Stimulated activated CD8-positive, alpha-beta memory T cell treated with anti-CD3 and anti-CD28 coated beads, Interleukin-2, amount 100 ng/mL, for 48 hours (primary cell): Measurements from ENCODE around the gene ARFGEF2.
"Not testable (repeated sequence)": the region's sequence is repeated elsewhere in the genome, so short reads cannot be mapped to it uniquely, and the experiment has no call there.

Experiments used
- DNase-seq, 2 donors: peaks; one replicate each; pipeline ENCODE4 v3.0.0-alpha.2; 2020; ENCODE audit warnings: low read depth in 2 of 2

Gene ARFGEF2

GRCh38 chr20:49063279-49063678 is 141.8 kb downstream of the ARFGEF2 start:
- DNase-seq: no peak

GRCh38 chr20:49074521-49074920 is 153.0 kb downstream of the ARFGEF2 start:
- no peak for DNase-seq

- no peak for DNase-seq
Measured at GRCh38 chr20:49078310-49078709, 156.8 kb downstream of the ARFGEF2 start.

- DNase-seq: not testable (repeated sequence)
Measured at GRCh38 chr20:49082295-49082694, 160.8 kb downstream of the ARFGEF2 start.
